DMS153 treated with DMSO at 0.1 percent for 48 hours (cell line): Measurements from ENCODE around the gene SWAP70.

Experiments used
- DNase-seq: peaks from one replicate; lab custom pipeline; 2025; ENCODE audit not compliant: unreplicated experiment; lab: John Stamatoyannopoulos, UW

The SWAP70 gene

DNA sequence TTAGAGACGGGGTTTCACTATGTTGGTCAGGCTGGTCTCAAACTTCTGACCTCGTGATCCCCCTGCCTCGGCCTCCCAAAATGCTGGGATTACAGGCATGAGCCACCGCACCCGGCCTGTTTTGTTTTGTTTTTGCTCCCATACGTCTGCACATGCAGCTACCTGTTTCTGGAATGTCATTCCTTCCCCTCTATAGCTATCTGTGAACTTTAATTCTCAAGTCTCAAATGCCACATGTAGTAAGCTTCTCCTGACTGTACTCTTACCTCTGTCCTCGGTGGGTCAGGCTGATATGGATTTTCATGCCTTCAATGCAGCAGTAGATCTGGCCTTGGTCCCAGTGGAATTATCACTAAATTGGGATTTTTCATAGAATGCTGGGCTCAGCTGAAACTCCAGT is 12.4 kb upstream of the SWAP70 start:
- DNase-seq, result no peak

GRCh38 chr11:9651899-9652748 is 11.8 kb upstream of the SWAP70 start:
- no peak for DNase-seq

GRCh38 chr11:9653871-9654270 is 10.0 kb upstream of the SWAP70 start:
- DNase-seq, result no peak

DNA sequence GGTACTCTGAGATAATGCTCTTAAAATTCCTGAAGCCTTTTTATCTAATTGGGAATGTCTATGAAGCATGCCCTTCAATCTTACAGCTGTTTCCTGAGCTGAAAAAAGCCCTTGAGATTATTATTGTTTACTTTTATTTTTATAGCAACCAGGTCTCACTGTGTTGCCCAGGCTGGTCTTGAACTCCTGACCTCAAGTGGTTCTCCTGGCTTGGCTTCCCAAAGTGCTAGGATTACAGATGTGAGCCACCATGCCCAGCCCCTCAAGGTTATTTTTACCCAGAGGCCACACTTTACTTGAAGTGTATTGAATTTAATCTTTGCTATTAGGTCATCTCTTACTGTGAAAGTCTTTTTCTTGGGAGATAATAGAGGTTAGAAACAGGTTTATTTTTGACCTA is 7.0 kb upstream of the SWAP70 start:
- DNase-seq, result no peak

- DNase-seq, result no peak
Observed at GRCh38 chr11:9657531-9657930, 6.3 kb upstream of the SWAP70 start.

DNA sequence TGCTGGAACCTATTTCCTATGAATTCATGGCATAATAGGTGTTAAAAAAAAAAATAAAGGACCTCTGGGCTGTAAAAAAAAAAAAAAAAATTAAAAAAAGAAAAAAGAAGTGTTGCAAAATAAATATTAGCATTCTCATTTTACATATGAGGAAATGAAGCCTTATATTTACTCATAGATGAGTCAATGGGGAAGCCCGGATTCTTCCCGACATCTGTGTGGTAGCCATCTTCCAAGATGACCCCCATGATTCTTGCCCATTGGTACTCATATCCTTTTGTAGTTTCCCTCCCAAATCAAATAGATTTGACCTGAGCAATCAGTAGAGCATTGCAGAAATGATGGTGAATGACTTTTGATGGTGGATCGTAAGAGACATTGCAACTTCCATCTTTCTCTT is 3.0 kb upstream of the SWAP70 start:
- DNase-seq, result no peak

GRCh38 chr11:9662273-9662672 is 1.6 kb upstream of the SWAP70 start:
- no peak for DNase-seq

- no peak for DNase-seq
Observed at GRCh38 chr11:9664276-9665171, 647 bp downstream of the SWAP70 start.

- no peak for DNase-seq
Observed at GRCh38 chr11:9665749-9666148, 1.9 kb downstream of the SWAP70 start.

DNA sequence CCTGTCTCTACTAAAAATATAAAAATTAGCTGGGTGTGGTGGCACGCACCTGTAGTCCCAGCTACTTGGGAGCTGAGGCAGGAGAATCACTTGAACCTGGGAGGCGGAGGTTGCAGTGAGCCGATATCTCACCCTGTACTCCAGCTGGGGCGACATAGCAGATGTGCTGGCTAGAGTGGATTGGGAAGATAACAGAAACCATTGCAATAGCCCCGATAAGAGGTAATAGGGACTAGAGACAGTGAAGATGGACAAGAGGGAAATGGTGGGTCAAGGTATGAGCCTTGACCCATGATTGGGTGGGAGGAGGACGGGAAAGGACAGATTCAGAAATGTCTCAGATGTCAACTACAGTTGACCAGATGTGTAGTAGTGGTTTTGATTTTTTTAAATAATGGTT is 6.1 kb downstream of the SWAP70 start:
- DNase-seq, result no peak

DNA sequence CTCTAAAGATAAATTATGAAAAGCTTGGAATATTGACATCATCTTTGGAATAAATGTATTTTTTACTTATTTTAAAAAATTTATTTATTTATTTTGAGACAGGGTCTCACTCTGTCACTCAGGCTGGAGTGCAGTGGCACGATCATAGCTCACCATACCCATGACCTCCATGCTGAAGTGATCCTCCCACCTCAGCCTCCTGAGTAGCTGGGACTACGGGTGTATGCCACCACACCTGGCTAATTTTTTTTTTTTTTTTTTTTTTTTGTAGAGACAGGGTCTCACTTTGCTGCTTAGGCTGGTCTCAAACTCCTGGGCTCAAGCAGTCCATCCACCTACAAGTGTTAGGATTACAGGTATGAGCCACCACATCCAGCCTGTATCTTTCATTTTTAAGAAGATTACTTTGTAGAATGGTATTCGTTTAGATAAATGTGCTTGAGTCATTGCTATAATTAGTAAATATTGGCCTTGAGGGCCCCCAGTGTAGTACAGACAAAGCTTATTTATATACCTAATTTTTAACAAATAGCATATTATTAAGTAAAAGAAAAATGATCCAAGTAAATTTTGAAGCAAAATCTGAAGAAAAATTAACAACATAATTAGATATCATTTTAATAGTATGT is 8.5 kb downstream of the SWAP70 start:
- no peak for DNase-seq

GRCh38 chr11:9672918-9673317 is 9.0 kb downstream of the SWAP70 start:
- DNase-seq, result no peak

DNA sequence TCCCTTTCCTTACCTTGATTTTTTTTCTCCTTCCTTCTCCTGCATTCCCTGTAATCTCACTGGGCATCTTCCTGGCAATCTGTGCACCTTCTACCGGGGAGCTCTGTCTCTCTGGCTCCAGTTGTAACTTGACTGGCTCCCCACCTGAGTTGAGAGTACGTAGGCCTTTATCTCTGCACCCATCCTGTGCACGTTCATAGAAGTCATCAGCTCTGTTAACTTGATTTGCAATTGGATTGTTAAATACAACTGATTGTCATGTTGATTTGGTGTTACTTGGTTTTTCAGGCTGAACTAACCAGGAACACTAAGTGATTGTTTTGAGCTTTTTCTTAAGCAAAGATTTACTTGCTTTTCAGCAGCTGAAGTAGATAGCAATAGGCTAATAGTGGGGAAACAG is 11.8 kb downstream of the SWAP70 start:
- DNase-seq, result no peak

DNA sequence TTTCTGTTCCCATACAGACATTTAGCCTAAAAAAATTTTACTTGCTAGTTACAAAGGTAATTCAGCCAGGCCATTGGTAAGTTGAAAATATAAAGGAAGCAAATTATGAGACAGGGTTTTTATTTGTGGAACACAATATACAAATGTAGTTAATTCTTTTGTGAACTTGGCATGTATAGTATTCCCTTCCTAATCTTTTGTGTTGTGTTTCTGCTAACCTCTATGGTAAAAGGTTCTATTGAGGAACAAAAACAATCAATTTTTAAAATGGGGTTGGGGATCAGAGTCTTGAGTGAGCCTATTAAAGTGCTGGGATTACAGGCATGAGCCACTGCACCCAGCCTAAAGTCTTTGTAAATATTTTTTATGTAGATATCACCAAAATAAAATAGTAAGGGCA is 14.1 kb downstream of the SWAP70 start:
- DNase-seq, result no peak

- no peak for DNase-seq
Observed at GRCh38 chr11:9678576-9678975, 14.7 kb downstream of the SWAP70 start.

DNA sequence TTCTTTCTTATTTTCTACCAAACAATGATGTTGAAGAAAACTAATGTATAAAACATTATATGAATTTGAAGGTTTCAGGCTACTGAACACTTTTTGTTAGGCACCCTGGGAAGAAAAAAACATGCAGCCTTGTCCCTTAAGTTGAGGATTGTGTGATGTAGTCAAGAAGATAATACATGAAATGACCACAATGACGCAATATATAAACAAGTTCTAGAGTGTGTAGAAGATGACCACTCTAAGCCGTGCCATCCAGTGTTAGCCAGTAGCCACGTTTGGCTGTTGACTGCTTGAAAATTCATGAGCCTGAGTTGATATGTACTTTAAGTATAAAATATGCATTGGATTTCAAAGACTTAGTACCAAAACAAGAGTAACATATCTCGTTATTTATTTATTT is 16.2 kb downstream of the SWAP70 start:
- DNase-seq, result no peak

- DNase-seq, result no peak
Observed at GRCh38 chr11:9681583-9682372, 17.9 kb downstream of the SWAP70 start.

- no peak for DNase-seq
Observed at GRCh38 chr11:9687711-9688477, 24.0 kb downstream of the SWAP70 start.

GRCh38 chr11:9688716-9689511 is 25.0 kb downstream of the SWAP70 start:
- no peak for DNase-seq
